K562 (cell line): ENCODE measurements around the gene FOXS1. TPM values are rescaled to one million over a fixed set of nuclear protein-coding genes. Genes with fewer than 3 reads are reported as not detected.
"Not testable (repeated sequence)": the region's sequence is repeated elsewhere in the genome, so short reads cannot be mapped to it uniquely, and the experiment has no call there.

Experiments
- ATAC-seq: fragments of 200-7000 bp; cut with Tn5 transposase; 3 replicates; pipeline ENCODE4 v1.9.1; 2020; ENCODE audit warnings: moderate library complexity
- BruUV-seq: library from RNA; stranded (reverse); fragments of 400-500 nt; replicated peaks from 2 replicates; lab custom pipeline; 2021; lab: Mats Ljungman, UMichigan
- CTCF ChIA-PET: fragments of 300-600 bp; formaldehyde crosslinking; extraction: SDS; loops from one replicate; lab custom pipeline; 2021; ENCODE audit warnings: low intra/inter-chr PET ratio; lab: Yijun Ruan, JAX
- POLR2A ChIA-PET: fragments of 300-600, 350-650 bp; sonication (Branson Sonifier 250); formaldehyde crosslinking; extraction: SDS; loops from one replicate; lab custom pipeline; 2021; ENCODE audit warnings: antibody characterized with exemption, inconsistent platforms; lab: Yijun Ruan, JAX
- DNase-seq, 4 experiments: peaks; one replicate each; pipeline versions ENCODE4 v3.0.0 to v3.0.0-alpha.2; 2011 to 2018; ENCODE audit warnings: low spot score in 3 of 4, mixed read lengths in 3 of 4; ENCODE audit errors: extremely low read depth in 1 of 4
- FAIRE-seq: peaks from 2 replicates; lab custom pipeline; 2011; peaks lifted over from hg19 to GRCh38; lab: Jason Lieb, UNC
- H2AFZ ChIP-seq: 2 replicates; pipeline ENCODE4 v1.6.0; 2011; ENCODE audit warnings: low read depth, low read length, control low read depth, inconsistent platforms
- H3K27ac ChIP-seq: fragments of 200-600 bp; 3 replicates; pipeline ENCODE4 v1.8.0; 2011; ENCODE audit warnings: low read depth, mild to moderate bottlenecking, control low read depth, inconsistent platforms, low read length, moderate library complexity, mixed read lengths; ENCODE audit errors: extremely low read depth
- H3K27me3 ChIP-seq, 2 experiments: fragments of 300-600 bp in 1 of 2; 2 replicates in 1 of 2; 3 replicates in 1 of 2; pipeline versions ENCODE4 v1.6.0 to v1.8.0; 2011; ENCODE audit warnings: inconsistent platforms in 2 of 2, low read length in 2 of 2, mild to moderate bottlenecking in 1 of 2, mixed read lengths in 1 of 2, moderate library complexity in 1 of 2; ENCODE audit not compliant: control insufficient read depth in 2 of 2, insufficient read depth in 2 of 2
- H3K36me3 ChIP-seq: fragments of 300-600 bp; 3 replicates; pipeline ENCODE4 v1.8.0; 2011; ENCODE audit warnings: mild to moderate bottlenecking, low read length, inconsistent platforms; ENCODE audit not compliant: control insufficient read depth, insufficient read depth
- H3K4me1 ChIP-seq, 2 experiments: fragments of 200-600 bp in 1 of 2; replicated peaks in 1 of 2; 2 replicates in 1 of 2; 3 replicates in 1 of 2; pipeline versions ENCODE4 v1.5.1 to v1.8.0; 2011; ENCODE audit warnings: inconsistent platforms in 2 of 2, low read length in 2 of 2, mild to moderate bottlenecking in 1 of 2, mixed read lengths in 1 of 2, moderate library complexity in 1 of 2; ENCODE audit not compliant: control insufficient read depth in 2 of 2, insufficient read depth in 2 of 2
- H3K4me2 ChIP-seq: 2 replicates; pipeline ENCODE4 v1.6.1; 2011; ENCODE audit warnings: low read length, control low read depth, inconsistent platforms, mixed read lengths; ENCODE audit not compliant: insufficient read depth
- H3K4me3 ChIP-seq: fragments of 200-600 bp; sonication (generic), shearing (Covaris generic); 2 replicates; pipeline ENCODE4 v1.5.1; 2016; ENCODE audit warnings: control low read depth, inconsistent platforms
- H3K79me2 ChIP-seq: fragments of 200-600 bp; 3 replicates; pipeline ENCODE4 v1.8.0; 2011; ENCODE audit warnings: low read length, inconsistent platforms; ENCODE audit not compliant: control insufficient read depth, insufficient read depth
- H3K9ac ChIP-seq, 2 experiments: 2 replicates each; pipeline versions ENCODE4 v1.6.0 to v1.6.1; 2011; ENCODE audit warnings: low read depth in 2 of 2, low read length in 2 of 2, control low read depth in 1 of 2, inconsistent platforms in 1 of 2, mild to moderate bottlenecking in 1 of 2, mixed read lengths in 1 of 2; ENCODE audit not compliant: insufficient read depth in 1 of 2
- H3K9me1 ChIP-seq: one replicate; pipeline ENCODE4 v1.6.0; 2011; ENCODE audit warnings: inconsistent platforms, mild to moderate bottlenecking, low read length, moderate library complexity; ENCODE audit not compliant: control insufficient read depth, insufficient read depth
- H3K9me3 ChIP-seq: replicated peaks from 2 replicates; pipeline ENCODE4 v1.5.1; 2011; ENCODE audit warnings: low read depth, low read length, inconsistent platforms; ENCODE audit not compliant: control insufficient read depth, insufficient read depth
- H4K20me1 ChIP-seq: replicated peaks from 2 replicates; pipeline ENCODE4 v1.6.1; 2011; ENCODE audit warnings: low read length, inconsistent platforms, mixed read lengths; ENCODE audit not compliant: control insufficient read depth, insufficient read depth
- CHD4 ChIP-seq: fragments of 200-600 bp; sonication (generic); IDR thresholded peaks from 3 replicates; pipeline ENCODE4 v1.6.1; 2012; ENCODE audit warnings: low read depth, mild to moderate bottlenecking, mixed read lengths, low read length, inconsistent platforms; ENCODE audit not compliant: insufficient read depth, insufficient replicate concordance, poor library complexity, severe bottlenecking
- HINFP ChIP-seq: fragments of 450-650 bp; conservative IDR thresholded peaks from 2 replicates; pipeline ENCODE4 v1.6.1; 2016; ENCODE audit warnings: missing genetic modification characterization, low read depth, mild to moderate bottlenecking, control low read depth, missing compliant biosample characterization
- MBD2 ChIP-seq: sonication (generic); IDR thresholded peaks from 2 replicates; pipeline ENCODE4 v1.6.1; 2016; ENCODE audit warnings: low read depth, borderline replicate concordance
- TGIF2 ChIP-seq: sonication (generic); formaldehyde crosslinking; IDR thresholded peaks from 2 replicates; pipeline ENCODE4 v1.8.1; 2022; ENCODE audit warnings: mild to moderate bottlenecking, missing genetic modification reagents, moderate library complexity
- ZBTB33 ChIP-seq: sonication (generic); formaldehyde crosslinking; IDR thresholded peaks from 2 replicates; pipeline ENCODE4 v1.8.1; 2023; ENCODE audit warnings: mild to moderate bottlenecking, missing genetic modification reagents
- WGBS: fragments of 100-300 bp; shearing (Covaris generic); methylation state at CpG from one replicate; pipeline ENCODE4 v1.1.6; 2016; ENCODE audit warnings: low coverage, mixed read lengths; ENCODE audit not compliant: insufficient coverage; ENCODE audit errors: missing lambda C conversion rate; 5-methylcytosine and 5-hydroxymethylcytosine counted together
- in situ Hi-C: fragments of 300-500 bp; cut with MboI; formaldehyde crosslinking; loops from 4 replicates; pipeline ENCODE4 v1.15.0; 2018; ENCODE audit warnings: inconsistent platforms, mixed read lengths
- intact Hi-C: fragments of 100-400 bp; cut with micrococcal nuclease; formaldehyde crosslinking; loops from 2 replicates; pipeline ENCODE4 v1.14.2; 2022
- polyA plus RNA-seq, 8 experiments: library from polyadenylated mRNA; depleted of rRNA in 4 of 8; stranded (reverse) in 5 of 8; unstranded in 3 of 8; fragments of >200 nt; fragmentation: Nextera tagmentation in 2 of 8; fragmentation: Illumina TruSeq in 1 of 8; extraction: Ambion mirVana in 2 of 8; extraction: Trizol in 1 of 8; gene quantifications; 2 replicates each; pipeline versions ENCODE4 v1.2.1 to v1.2.3, GENCODE V29; 2011 to 2014; ENCODE audit warnings: inconsistent platforms in 1 of 8, missing spikeins in 1 of 8
- total RNA-seq, 7 experiments: library from RNA; depleted of rRNA in 6 of 7; stranded (reverse); fragments of >200 nt in 6 of 7; fragmentation: Illumina TruSeq in 2 of 7; extraction: Trizol in 2 of 7; gene quantifications; 2 replicates each; pipeline versions ENCODE4 v1.2.1 to v1.2.3, GENCODE V29; 2011 to 2021; ENCODE audit warnings: low replicate concordance in 1 of 7
- TF ChIP-seq, protein P1 (sequence below): sonication (generic); formaldehyde crosslinking; IDR thresholded peaks from 2 replicates; pipeline ENCODE4 v1.9.0; 2022; ENCODE audit warnings: mild to moderate bottlenecking, missing genetic modification reagents

The FOXS1 gene
- total and polyA plus RNA-seq, 9 of the 15 experiments (the other 6 are each of a cell fraction or from before 2014, with no cell fraction given): not detected

DNA sequence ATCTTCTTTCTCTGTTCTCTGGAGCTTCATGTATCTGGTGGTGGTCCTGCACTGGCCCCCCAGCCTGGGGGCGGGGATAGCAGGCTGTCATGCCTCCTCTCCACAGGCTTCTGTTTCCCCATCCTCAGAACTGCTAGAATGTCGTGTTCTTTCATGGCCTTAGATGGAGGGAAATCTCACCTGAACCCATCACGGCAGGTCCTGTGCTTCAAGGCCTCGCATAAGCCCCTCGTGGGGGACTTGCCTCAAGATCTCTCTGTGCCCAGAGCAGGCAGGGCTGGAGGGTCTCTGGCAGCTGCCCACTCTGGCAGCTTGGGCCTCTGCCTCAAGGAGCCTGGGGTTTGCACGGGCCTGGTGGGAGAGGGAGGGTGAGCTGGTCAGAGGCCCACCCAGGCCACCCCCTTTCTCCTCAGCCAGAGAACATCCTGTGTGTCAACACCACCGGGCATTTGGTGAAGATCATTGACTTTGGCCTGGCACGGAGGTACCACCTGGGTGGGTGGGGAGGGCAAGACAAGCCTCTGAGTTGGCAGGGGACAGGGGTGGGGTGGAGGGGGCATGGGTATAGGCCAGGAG is 14.9 kb downstream of the FOXS1 start (continued):
- TF ChIP-seq HINFP (no peak), CHD4 (no peak), TGIF2 (no peak)
- TF ChIP-seq, protein P1, sequence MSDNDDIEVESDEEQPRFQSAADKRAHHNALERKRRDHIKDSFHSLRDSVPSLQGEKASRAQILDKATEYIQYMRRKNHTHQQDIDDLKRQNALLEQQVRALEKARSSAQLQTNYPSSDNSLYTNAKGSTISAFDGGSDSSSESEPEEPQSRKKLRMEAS: no peak

- BruUV-seq: no TSS peak
- H3K27me3 ChIP-seq: peaks cover 11 to 16% of the 10 kb centered on the region in 2 experiments; a peak in 3 of 5 replicates
- ATAC-seq: no peak
- DNase-seq: no peak
- WGBS: 69% methylated on average over 6 of the region's 6 CpGs
- no peak overlapping the region for H3K4me2 ChIP-seq
- no peaks in the 10 kb centered on the region for H3K9me1 ChIP-seq
- FAIRE-seq: no peak
- H3K4me1 ChIP-seq: peaks cover 0 to 17% of the 10 kb centered on the region in 2 experiments; a peak in 3 of 5 replicates
- TF ChIP-seq ZBTB33 (CRISPR knock-in tag) (0 out of 2 replicates have a peak, but pooled peaks have one; percentile 17), MBD2 (no peak)
- H3K9ac ChIP-seq: no peak overlapping the region
- H3K27ac ChIP-seq: no peak overlapping the region
- H3K4me3 ChIP-seq: no peak overlapping the region
- ChIA-PET POLR2A (interaction anchor here (1.1 kb wide), 1 partner anchor 196 kb away, joined by 3 read pairs; no protein-coding TSS in a partner anchor), CTCF (interaction anchor here (0.6 kb wide), 1 partner anchor 1028 kb away, joined by 3 read pairs; no protein-coding TSS in a partner anchor)
- H3K79me2 ChIP-seq: no peaks in the 10 kb centered on the region
- H4K20me1 ChIP-seq: 0 out of 2 replicates have a peak, but pooled peaks cover 4% of the 10 kb centered on the region
- no peaks in the 10 kb centered on the region for H3K9me3 ChIP-seq
- 0 out of 2 replicates have a peak overlapping the region, but pooled peaks have one; percentile 17 for H2AFZ ChIP-seq
- intact Hi-C loops (loop anchor here (5.0 to 10.0 kb wide), 3 partner anchors 102 to 825 kb away; no protein-coding TSS in a partner anchor), in situ Hi-C loops (loop anchor here (25.0 kb wide), 1 partner anchor 833 kb away; the partner anchor contains the start of gene C20orf203)
- H3K36me3 ChIP-seq: no peaks in the 10 kb centered on the region
Observed at GRCh38 chr20:31829731-31830130, 15.7 kb downstream of the FOXS1 start.

- H2AFZ ChIP-seq, H3K79me2 ChIP-seq, BruUV-seq, H3K4me1 ChIP-seq, H3K9me3 ChIP-seq, H3K4me3 ChIP-seq, H3K9me1 ChIP-seq, DNase-seq, H3K27ac ChIP-seq, H3K4me2 ChIP-seq, H3K9ac ChIP-seq, FAIRE-seq, ATAC-seq, H4K20me1 ChIP-seq, H3K36me3 ChIP-seq: not testable (repeated sequence)
- ChIA-PET POLR2A (interaction anchor here (0.6 kb wide), 1 partner anchor 291 kb away, joined by 3 read pairs; no protein-coding TSS in a partner anchor), CTCF (interaction anchor here (1.6 kb wide), 1 partner anchor 18 kb away, joined by 3 read pairs; no protein-coding TSS in a partner anchor)
- H3K27me3 ChIP-seq: peaks cover 11 to 16% of the 10 kb centered on the region in 2 experiments; a peak in 3 of 5 replicates
- WGBS: 57% methylated on average over 11 of the region's 11 CpGs
- in situ Hi-C loops: loop anchor here (25.0 kb wide), 1 partner anchor 834 kb away; the partner anchor contains the start of gene C20orf203
- intact Hi-C loops: loop anchor here (10.0 kb wide), 2 partner anchors 207 to 827 kb away; no protein-coding TSS in a partner anchor
Observed at GRCh38 chr20:31828016-31828415, 17.4 kb downstream of the FOXS1 start.
